NT2/D1 (cell line): Measurements from ENCODE around the gene PIGS.

ENCODE experiments used
- DNase-seq: peaks from one replicate; pipeline ENCODE4 v3.0.0-alpha.2; 2011; ENCODE audit warnings: low read depth, low spot score
- H3K27me3 ChIP-seq: 2 replicates; pipeline ENCODE4 v1.6.0; 2011; ENCODE audit warnings: mild to moderate bottlenecking; ENCODE audit not compliant: insufficient read length, insufficient read depth
- H3K36me3 ChIP-seq: 2 replicates; pipeline ENCODE4 v1.6.1; 2011; ENCODE audit warnings: mild to moderate bottlenecking, low read length, mixed read lengths; ENCODE audit not compliant: insufficient read depth, insufficient read length
- H3K4me1 ChIP-seq: 2 replicates; pipeline ENCODE4 v1.5.1; 2011; ENCODE audit not compliant: insufficient read depth, insufficient read length
- H3K4me3 ChIP-seq: 2 replicates; pipeline ENCODE4 v1.5.1; 2011; ENCODE audit warnings: low read depth; ENCODE audit not compliant: insufficient read length
- H3K9ac ChIP-seq: 2 replicates; pipeline ENCODE4 v1.6.0; 2011; ENCODE audit warnings: low read depth; ENCODE audit not compliant: insufficient read length
- H3K9me3 ChIP-seq: 2 replicates; pipeline ENCODE4 v1.5.1; 2011; ENCODE audit warnings: mild to moderate bottlenecking, low read length; ENCODE audit not compliant: insufficient read depth
- SUZ12 ChIP-seq: IDR thresholded peaks from 2 replicates; pipeline ENCODE4 v1.6.1; 2011; ENCODE audit not compliant: insufficient read length, insufficient read depth; ENCODE audit errors: extremely low read depth
- YY1 ChIP-seq: IDR thresholded peaks from 2 replicates; pipeline ENCODE4 v1.6.1; 2011; ENCODE audit not compliant: insufficient read length, insufficient read depth
- ZNF274 ChIP-seq: IDR thresholded peaks from 2 replicates; pipeline ENCODE4 v1.6.1; 2011; ENCODE audit warnings: mild to moderate bottlenecking, low read depth, low read length

PIGS gene

DNA sequence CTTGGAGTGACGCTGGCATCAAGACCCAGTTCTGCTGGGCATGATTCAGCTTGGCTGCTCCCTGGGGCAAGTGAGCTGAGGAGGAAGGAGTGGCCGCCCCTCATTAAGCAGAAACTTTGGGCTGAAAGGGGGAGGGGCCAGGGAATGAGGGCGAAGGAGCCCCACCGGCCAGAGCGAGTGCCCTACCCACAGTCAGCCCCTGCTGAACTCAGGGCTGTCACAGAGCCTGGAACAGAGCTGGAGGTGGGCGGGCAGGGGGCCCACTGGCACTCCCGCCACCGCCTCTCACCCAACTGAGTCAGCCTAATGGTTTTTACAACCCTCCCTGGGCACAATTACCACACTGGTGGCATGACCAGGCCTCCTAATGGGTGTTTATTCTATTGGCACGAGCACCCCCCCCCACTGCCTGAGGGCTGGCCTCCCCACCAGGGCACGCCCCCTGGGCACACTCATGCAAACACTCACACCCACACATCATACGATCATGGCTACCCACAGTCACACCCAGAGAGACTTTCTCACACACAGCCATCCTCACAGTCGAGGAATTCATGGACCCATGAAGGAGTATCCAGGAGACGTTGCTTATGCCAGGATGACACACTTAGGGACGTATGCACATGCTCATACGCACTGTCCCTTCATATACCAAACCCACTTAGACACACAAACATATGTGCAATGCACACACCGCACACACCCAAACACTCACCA is 38.1 kb downstream of the PIGS start:
- Histone ChIP-seq H3K4me1 (no peaks in the 10 kb centered on the region), H3K9me3 (no peaks in the 10 kb centered on the region), H3K4me3 (no peak overlapping the region), H3K36me3 (no peaks in the 10 kb centered on the region), H3K27me3 (no peaks in the 10 kb centered on the region), H3K9ac (no peak overlapping the region)
- TF ChIP-seq ZNF274 (no peak), YY1 (no peak), SUZ12 (no peak)
- DNase-seq = no peak

DNA sequence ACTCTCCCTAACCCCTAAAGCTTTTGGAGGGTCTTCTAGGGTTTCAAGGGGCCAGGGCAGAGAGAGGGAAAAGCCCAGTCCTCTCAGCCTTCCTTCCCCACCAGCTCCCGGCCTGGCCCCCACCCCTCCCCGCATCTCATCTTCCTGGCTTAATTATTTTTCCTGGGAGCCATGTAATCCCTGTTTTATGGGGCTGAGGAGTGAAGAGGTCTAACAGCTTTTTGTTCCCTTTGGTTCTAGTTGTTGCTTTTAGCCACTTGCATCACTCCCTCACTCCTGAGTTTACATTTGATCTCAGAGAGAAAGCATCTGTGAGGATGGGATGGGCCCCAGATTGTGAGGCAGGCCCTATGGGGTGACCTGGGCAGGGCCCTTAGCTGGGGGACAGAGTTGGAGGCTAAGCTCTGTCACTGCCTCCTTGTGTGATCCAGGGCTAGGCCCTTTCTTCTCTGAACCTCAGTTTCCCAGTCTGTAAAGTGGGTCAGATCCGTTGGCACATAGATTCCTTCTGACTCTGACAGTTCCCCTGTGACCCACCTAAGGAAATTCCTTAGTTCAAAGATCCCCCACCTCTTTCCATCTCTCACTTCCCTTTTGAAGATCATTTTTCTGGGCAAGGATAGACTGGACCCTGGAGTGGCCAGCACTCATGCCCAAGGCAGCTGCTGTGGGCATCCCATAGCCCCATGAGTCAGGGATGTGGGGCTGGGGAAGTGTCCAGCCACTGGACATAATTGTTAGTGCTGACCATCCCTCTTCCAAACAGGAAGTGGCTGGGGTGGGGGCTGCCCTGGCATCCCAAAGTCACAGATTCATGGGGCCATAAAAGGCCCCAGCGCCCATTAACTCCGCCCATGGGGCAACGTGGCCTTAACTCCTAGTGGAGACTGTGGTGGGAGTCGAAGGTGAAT is 39.0 kb downstream of the PIGS start:
- Histone ChIP-seq H3K9me3 (no peaks in the 10 kb centered on the region), H3K36me3 (no peaks in the 10 kb centered on the region), H3K4me1 (no peaks in the 10 kb centered on the region), H3K27me3 (no peaks in the 10 kb centered on the region), H3K9ac (no peak overlapping the region), H3K4me3 (no peak overlapping the region)
- TF ChIP-seq ZNF274 (no peak), SUZ12 (no peak), YY1 (no peak)
- no peak for DNase-seq

DNA sequence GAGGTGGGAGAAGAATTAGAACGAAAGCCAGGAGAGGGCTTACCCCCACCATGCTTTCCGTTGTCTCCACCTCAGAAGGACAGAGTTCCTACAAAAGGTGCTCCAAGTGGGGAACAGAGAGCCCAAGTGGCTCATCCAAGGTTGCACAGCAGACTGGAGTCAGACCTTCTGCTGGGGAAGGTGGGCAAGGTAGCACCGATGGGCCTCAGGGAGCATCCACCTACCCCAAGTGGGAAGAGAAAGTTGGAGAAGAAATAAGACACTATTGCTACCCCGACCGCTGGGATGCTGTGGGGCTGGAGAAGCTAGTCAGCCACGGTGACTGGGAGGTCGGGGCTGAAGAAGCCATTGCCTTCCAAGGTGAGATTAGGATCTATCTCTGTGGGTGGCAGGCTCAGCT is 40.4 kb downstream of the PIGS start:
- no peaks in the 10 kb centered on the region for H3K9me3 ChIP-seq
- H3K36me3 ChIP-seq = no peaks in the 10 kb centered on the region
- no peak overlapping the region for H3K4me3 ChIP-seq
- H3K9ac ChIP-seq = no peak overlapping the region
- no peaks in the 10 kb centered on the region for H3K27me3 ChIP-seq
- no peak for TF ChIP-seq ZNF274
- no peak for TF ChIP-seq YY1
- no peak for DNase-seq
- no peaks in the 10 kb centered on the region for H3K4me1 ChIP-seq

DNA sequence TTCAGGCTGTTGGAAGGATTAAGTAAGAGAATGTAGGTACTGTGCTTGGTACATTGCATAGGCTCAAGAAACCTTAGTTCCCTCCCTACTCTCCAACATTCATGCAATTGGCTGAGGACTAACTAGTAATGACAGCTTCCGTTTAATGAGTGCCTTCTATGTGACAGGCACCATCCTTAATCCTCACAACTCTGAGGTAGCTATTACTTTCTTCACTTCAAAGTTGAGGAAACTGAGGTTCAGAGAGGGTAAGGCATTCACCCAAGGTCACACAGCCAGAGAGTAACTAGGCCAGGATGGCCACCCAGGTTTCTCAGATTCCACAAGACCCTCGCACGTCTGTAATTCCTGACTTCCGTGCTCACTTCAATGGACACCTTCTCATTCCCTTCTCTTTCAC is 41.1 kb downstream of the PIGS start:
- H3K27me3 ChIP-seq = no peaks in the 10 kb centered on the region
- TF ChIP-seq SUZ12 (no peak), YY1 (no peak), ZNF274 (no peak)
- no peak overlapping the region for H3K4me3 ChIP-seq
- no peaks in the 10 kb centered on the region for H3K9me3 ChIP-seq
- peaks cover under 1% of the 10 kb centered on the region for H3K4me1 ChIP-seq
- no peak for DNase-seq
- no peaks in the 10 kb centered on the region for H3K36me3 ChIP-seq
- H3K9ac ChIP-seq = no peak overlapping the region

DNA sequence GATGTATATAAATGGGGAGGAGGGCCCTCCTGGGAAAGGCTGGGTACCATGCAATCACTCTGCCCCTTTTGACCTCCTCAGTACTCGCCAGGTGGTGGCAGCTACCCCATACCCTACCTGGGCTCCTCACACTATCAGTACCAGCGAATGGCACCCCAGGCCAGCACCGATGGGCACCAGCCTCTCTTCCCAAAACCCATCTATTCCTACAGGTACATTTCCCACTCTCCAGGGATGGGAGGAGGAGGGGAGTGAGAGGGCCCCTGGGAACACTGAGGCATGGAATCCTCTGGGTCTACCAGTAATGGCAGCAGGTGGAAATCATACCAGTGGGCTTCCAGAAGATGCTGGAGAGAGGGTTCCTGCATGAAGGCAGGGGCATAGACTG is 42.3 kb downstream of the PIGS start:
- no peaks in the 10 kb centered on the region for H3K9me3 ChIP-seq
- no peak for DNase-seq
- no peaks in the 10 kb centered on the region for H3K36me3 ChIP-seq
- no peak overlapping the region for H3K4me3 ChIP-seq
- H3K9ac ChIP-seq = no peak overlapping the region
- no peaks in the 10 kb centered on the region for H3K27me3 ChIP-seq
- H3K4me1 ChIP-seq = peaks cover 8% of the 10 kb centered on the region
- TF ChIP-seq SUZ12 (no peak), ZNF274 (no peak), YY1 (no peak)

DNA sequence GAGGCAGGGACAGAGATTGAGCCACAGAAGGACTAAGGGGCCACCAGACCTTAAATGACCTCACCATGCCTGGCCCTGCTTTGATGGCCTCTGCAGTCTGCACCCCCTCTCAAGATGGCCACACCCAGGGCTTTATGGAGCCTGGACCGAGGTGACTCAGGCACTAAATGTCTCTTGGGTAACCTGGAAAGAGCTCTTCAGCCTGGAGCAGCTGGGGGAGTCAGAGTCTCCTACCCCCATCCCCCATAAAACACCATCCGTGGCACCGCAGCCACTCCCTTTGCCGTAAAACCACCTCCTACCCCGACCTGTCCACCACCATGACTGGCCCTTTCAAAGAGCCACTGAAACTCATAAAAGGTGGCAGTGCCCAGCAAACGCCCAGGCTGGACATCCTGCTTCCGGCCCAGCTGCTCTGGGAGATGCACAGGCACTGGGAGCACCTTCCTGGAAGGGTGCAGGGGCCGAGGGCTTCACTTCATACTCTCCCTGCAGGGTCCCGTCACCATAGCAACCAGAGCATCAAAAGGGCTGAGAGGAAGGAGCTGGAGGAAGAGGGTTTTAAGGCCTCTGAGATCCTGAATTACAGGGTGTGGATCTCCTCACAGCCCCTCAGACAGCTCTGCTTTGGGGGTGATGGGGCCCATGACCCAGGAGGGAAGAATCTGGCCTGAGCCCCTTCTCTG is 42.9 kb downstream of the PIGS start:
- Histone ChIP-seq H3K9me3 (no peaks in the 10 kb centered on the region), H3K36me3 (no peaks in the 10 kb centered on the region), H3K9ac (no peak overlapping the region), H3K27me3 (no peaks in the 10 kb centered on the region), H3K4me1 (peaks cover 10% of the 10 kb centered on the region), H3K4me3 (no peak overlapping the region)
- TF ChIP-seq YY1 (no peak), ZNF274 (no peak), SUZ12 (no peak)
- DNase-seq = no peak

DNA sequence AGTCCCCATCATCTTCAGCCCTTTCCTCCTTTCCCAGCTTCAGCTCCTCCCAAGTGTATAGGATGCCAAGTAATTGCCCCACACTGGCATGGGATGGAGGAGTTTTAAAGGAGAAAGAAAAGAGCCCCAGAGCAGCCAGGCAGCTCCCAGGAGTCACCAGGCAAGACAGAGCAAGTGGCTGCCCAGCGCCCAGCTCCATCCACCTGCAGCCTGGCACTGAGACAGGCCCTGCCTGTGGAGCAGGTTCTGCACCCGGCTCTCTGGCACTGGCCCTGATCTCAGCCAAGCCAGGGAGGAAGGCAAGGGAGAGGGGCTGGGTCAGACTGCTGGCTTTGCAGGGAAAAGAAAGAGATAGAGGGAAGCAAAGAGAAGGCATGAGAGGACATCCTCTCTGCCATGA is 43.5 kb downstream of the PIGS start:
- TF ChIP-seq YY1 (no peak), SUZ12 (no peak), ZNF274 (no peak)
- H3K9ac ChIP-seq = no peak overlapping the region
- no peak for DNase-seq
- no peaks in the 10 kb centered on the region for H3K36me3 ChIP-seq
- H3K4me1 ChIP-seq = peaks cover 10% of the 10 kb centered on the region
- no peak overlapping the region for H3K4me3 ChIP-seq
- H3K27me3 ChIP-seq = no peaks in the 10 kb centered on the region
- no peaks in the 10 kb centered on the region for H3K9me3 ChIP-seq
